SK-N-SH treated with all-trans-retinoic acid at 6 μM for 48 hours (cell line): Measurements from ENCODE around the gene ASTN2.

Source experiments
- BACH2 ChIP-seq: fragments of 250-450 bp; sonication (Bioruptor Pico); IDR thresholded peaks from 2 replicates; pipeline ENCODE4 v1.9.0; 2021; ENCODE audit warnings: mild to moderate bottlenecking, borderline replicate concordance
- CREB5 ChIP-seq: fragments of 250-450 bp; sonication (Bioruptor Pico); IDR thresholded peaks from 2 replicates; pipeline ENCODE4 v1.5.1; 2020; ENCODE audit warnings: low read depth, mild to moderate bottlenecking, moderate library complexity
- CSDC2 ChIP-seq: fragments of 250-450 bp; sonication (Bioruptor Pico); IDR thresholded peaks from 2 replicates; pipeline ENCODE4 v1.5.0; 2020; ENCODE audit warnings: mild to moderate bottlenecking, moderate library complexity
- PPARA ChIP-seq: fragments of 250-450 bp; sonication (Bioruptor Pico); IDR thresholded peaks from 2 replicates; pipeline ENCODE4 v1.5.0; 2020; ENCODE audit warnings: mild to moderate bottlenecking, borderline replicate concordance
- RARB ChIP-seq: fragments of 250-450 bp; sonication (Bioruptor Pico); IDR thresholded peaks from 2 replicates; pipeline ENCODE4 v1.8.0; 2021; ENCODE audit warnings: mild to moderate bottlenecking, moderate library complexity
- SNAI2 ChIP-seq: fragments of 250-450 bp; sonication (Bioruptor Pico); IDR thresholded peaks from 2 replicates; pipeline ENCODE4 v1.5.0; 2020; ENCODE audit warnings: mild to moderate bottlenecking, moderate library complexity
- TOX ChIP-seq: fragments of 250-450 bp; sonication (Bioruptor Pico); IDR thresholded peaks from 2 replicates; pipeline ENCODE4 v1.8.0; 2021; ENCODE audit warnings: mild to moderate bottlenecking, moderate library complexity, borderline replicate concordance
- ZFP30 ChIP-seq: fragments of 450-650 bp; formaldehyde crosslinking; IDR thresholded peaks from 2 replicates; pipeline ENCODE4 v1.5.0; 2022; ENCODE audit warnings: mild to moderate bottlenecking, moderate library complexity
- ZNF565 ChIP-seq: fragments of 450-650 bp; formaldehyde crosslinking; conservative IDR thresholded peaks from 2 replicates; pipeline ENCODE4 v1.5.0; 2020; ENCODE audit warnings: low read depth, mild to moderate bottlenecking, moderate library complexity
- TF ChIP-seq, protein P1 (sequence below): fragments of 250-450 bp; sonication (Bioruptor Pico); IDR thresholded peaks from 2 replicates; pipeline ENCODE4 v1.8.0; 2020; ENCODE audit warnings: mild to moderate bottlenecking, moderate library complexity, borderline replicate concordance
- TF ChIP-seq, protein P2 (sequence below): fragments of 250-450 bp; sonication (Bioruptor Pico); IDR thresholded peaks from 2 replicates; pipeline ENCODE4 v1.8.0; 2021; ENCODE audit warnings: low read depth, mild to moderate bottlenecking, moderate library complexity, borderline replicate concordance
- TF ChIP-seq, protein P3 (sequence below): fragments of 250-450 bp; sonication (Bioruptor Pico); IDR thresholded peaks from 2 replicates; pipeline ENCODE4 v1.5.0; 2020; ENCODE audit warnings: mild to moderate bottlenecking, moderate library complexity

DNA sequence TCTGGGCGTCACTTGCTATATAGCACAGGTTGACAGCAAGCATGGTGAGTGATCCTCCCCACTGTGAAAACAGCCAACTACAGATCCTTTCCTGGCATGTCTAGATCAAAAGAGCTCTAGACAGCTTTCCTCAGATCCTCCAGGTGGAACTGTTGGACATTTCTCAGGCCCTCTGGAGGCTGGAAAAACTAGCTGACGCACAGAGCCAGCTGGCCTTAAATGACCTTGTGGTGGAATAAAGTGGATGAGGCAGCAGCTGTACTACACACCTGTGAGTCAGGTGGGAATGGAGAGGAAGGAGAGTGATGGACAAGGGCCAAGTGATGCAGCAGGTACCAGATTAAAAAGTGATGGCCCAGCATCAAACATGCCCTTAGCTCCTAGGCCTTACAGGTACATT, 555.1 kb downstream of the ASTN2 start:
- TF ChIP-seq, protein P1, sequence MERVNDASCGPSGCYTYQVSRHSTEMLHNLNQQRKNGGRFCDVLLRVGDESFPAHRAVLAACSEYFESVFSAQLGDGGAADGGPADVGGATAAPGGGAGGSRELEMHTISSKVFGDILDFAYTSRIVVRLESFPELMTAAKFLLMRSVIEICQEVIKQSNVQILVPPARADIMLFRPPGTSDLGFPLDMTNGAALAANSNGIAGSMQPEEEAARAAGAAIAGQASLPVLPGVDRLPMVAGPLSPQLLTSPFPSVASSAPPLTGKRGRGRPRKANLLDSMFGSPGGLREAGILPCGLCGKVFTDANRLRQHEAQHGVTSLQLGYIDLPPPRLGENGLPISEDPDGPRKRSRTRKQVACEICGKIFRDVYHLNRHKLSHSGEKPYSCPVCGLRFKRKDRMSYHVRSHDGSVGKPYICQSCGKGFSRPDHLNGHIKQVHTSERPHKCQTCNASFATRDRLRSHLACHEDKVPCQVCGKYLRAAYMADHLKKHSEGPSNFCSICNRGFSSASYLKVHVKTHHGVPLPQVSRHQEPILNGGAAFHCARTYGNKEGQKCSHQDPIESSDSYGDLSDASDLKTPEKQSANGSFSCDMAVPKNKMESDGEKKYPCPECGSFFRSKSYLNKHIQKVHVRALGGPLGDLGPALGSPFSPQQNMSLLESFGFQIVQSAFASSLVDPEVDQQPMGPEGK (CRISPR knock-in tag) = no peak
- TF ChIP-seq SNAI2 (CRISPR knock-in tag) (no peak), ZNF565 (CRISPR knock-in tag) (no peak), PPARA (CRISPR knock-in tag) (no peak), TOX (CRISPR knock-in tag) (no peak), RARB (CRISPR knock-in tag) (no peak), BACH2 (CRISPR knock-in tag) (no peak), CREB5 (CRISPR knock-in tag) (no peak), ZFP30 (CRISPR knock-in tag) (no peak), CSDC2 (CRISPR knock-in tag) (no peak)
- TF ChIP-seq, protein P2, sequence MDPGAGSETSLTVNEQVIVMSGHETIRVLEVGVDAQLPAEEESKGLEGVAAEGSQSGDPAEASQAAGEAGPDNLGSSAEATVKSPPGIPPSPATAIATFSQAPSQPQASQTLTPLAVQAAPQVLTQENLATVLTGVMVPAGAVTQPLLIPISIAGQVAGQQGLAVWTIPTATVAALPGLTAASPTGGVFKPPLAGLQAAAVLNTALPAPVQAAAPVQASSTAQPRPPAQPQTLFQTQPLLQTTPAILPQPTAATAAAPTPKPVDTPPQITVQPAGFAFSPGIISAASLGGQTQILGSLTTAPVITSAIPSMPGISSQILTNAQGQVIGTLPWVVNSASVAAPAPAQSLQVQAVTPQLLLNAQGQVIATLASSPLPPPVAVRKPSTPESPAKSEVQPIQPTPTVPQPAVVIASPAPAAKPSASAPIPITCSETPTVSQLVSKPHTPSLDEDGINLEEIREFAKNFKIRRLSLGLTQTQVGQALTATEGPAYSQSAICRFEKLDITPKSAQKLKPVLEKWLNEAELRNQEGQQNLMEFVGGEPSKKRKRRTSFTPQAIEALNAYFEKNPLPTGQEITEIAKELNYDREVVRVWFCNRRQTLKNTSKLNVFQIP = no peak
- TF ChIP-seq, protein P3, sequence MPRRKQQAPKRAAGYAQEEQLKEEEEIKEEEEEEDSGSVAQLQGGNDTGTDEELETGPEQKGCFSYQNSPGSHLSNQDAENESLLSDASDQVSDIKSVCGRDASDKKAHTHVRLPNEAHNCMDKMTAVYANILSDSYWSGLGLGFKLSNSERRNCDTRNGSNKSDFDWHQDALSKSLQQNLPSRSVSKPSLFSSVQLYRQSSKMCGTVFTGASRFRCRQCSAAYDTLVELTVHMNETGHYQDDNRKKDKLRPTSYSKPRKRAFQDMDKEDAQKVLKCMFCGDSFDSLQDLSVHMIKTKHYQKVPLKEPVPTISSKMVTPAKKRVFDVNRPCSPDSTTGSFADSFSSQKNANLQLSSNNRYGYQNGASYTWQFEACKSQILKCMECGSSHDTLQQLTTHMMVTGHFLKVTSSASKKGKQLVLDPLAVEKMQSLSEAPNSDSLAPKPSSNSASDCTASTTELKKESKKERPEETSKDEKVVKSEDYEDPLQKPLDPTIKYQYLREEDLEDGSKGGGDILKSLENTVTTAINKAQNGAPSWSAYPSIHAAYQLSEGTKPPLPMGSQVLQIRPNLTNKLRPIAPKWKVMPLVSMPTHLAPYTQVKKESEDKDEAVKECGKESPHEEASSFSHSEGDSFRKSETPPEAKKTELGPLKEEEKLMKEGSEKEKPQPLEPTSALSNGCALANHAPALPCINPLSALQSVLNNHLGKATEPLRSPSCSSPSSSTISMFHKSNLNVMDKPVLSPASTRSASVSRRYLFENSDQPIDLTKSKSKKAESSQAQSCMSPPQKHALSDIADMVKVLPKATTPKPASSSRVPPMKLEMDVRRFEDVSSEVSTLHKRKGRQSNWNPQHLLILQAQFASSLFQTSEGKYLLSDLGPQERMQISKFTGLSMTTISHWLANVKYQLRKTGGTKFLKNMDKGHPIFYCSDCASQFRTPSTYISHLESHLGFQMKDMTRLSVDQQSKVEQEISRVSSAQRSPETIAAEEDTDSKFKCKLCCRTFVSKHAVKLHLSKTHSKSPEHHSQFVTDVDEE (CRISPR knock-in tag) = no peak
